NCI-H2107 (cell line): Measurements from ENCODE around the gene IL31.

ENCODE experiments used
- DNase-seq: peaks from one replicate; lab custom pipeline; 2025; lab: John Stamatoyannopoulos, UW

IL31 gene

DNA sequence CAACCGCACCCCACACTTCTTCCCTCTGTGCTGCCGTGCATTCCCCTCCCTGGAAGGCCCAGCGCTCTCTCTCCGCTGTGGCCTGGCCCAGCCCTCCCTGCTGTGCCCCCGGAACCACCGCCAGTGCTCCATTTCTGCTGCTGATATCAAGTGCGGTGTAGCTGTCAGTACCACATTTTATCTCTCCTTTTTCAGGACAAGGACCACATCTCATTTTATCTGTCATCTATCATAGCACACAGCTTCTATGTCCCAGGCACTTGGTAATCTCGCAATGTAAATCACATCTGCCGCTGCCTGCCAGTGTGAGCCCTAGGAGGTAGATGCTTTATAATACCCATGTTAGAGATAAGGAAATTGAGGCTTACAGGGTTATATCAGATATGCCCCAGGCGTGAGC is 18.3 kb downstream of the IL31 start:
- DNase-seq = no peak

DNA sequence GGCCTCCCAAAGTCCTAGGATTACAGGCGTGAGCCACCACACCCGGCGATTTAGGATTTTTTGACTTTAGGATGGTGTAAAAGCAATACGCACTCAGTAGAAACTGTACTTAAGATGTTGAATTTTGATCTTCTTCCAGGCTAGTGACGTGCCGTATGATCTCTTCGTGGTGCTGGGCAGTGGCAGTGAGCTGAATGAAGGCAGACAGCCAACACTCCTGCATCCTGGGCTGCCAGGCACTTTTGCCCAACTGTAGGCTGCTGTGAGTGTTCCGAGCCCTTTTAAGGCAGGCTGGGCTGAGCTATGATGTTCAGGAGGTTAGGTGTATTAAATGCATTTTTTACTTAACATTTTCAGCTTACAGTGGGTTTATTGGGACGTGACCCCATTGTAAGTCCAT is 21.3 kb downstream of the IL31 start:
- no peak for DNase-seq

DNA sequence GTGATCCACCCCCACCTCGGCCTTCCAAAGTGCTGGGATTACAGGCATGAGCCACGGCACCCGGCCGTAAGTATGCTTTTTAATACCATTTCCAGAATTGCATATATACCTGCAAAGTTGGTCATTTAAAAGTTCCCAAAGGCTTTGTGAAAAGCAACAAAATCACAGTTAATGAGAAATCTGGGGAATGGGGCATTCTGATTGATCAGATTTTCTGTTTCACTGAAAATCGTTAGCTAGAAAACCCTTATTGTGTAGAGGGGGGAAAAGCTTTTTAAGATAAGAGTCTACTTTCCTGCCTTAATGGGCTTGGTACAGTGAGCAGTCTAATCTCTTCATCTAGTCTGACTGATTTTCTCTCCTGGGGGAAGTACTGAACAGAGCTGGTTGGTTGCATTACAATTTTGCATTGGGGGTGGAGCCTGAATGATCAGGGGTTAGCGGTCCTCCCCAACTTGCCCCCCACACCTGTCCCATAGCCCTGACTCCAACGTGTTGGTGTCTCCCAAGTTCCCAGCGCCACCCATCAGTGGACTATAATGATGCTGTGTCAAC is 23.8 kb downstream of the IL31 start:
- no peak for DNase-seq

GRCh38 chr12:122148657-122149056 is 25.4 kb downstream of the IL31 start:
- DNase-seq = no peak

DNA sequence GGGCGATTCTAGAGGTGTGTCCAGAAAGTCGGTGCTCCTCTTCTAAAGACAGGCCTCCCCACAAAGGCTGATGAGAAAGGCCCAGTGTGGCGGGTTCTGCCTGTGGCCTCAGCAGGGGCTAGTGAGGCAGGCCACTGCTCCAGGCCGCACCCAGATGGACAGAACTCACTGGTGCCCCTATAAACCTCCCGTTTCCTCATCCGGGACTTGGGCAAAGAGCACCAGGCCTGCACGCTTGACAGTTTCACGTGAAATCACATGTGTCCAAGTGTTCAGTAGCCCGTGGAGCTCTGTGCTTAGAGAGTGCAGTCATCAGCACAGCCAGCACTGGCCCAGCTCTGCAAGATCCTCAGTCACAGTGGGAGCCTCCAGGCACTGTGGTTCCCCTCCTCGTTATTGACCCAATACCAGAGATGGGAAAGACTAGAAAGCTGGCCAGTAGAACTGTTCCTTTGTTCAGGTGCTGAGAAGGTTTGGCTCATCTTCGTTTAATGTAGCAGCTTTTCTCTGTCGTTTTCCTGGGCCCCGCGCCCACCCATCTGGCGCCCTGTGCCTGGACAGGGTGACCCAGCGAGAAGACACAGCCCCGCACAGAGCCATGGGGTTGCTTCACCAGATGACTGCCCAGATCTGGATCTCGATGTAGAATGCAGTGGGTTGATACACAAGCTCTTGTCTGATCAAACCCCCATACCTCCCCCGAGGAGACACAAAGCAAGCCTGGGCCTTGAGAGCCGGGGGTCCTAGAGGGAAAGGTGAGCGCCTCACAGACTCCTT is 26.3 kb downstream of the IL31 start:
- no peak for DNase-seq

GRCh38 chr12:122145505-122146330 is 28.3 kb downstream of the IL31 start:
- DNase-seq = no peak

DNA sequence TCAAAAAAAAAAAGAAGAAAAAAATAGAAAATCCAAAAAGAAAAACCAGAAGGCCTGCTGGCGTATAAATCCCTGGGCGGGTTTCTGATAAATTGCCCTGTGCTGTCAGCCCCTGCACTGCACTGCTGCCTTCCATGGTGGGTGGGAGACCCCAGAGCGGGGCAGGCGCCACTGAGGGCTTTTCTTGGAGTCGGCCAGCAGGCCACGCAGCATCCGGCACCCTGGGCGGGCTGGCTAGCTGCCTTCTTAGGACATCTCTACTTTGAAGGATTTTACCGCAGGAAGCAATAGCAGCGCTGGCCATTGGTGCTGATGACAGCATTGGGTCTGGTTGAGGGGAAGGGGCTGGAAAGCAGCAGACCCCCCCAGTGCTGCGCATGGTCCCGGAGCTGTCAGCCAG is 29.1 kb downstream of the IL31 start:
- no peak for DNase-seq

GRCh38 chr12:122142857-122143256 is 31.2 kb downstream of the IL31 start:
- no peak for DNase-seq

DNA sequence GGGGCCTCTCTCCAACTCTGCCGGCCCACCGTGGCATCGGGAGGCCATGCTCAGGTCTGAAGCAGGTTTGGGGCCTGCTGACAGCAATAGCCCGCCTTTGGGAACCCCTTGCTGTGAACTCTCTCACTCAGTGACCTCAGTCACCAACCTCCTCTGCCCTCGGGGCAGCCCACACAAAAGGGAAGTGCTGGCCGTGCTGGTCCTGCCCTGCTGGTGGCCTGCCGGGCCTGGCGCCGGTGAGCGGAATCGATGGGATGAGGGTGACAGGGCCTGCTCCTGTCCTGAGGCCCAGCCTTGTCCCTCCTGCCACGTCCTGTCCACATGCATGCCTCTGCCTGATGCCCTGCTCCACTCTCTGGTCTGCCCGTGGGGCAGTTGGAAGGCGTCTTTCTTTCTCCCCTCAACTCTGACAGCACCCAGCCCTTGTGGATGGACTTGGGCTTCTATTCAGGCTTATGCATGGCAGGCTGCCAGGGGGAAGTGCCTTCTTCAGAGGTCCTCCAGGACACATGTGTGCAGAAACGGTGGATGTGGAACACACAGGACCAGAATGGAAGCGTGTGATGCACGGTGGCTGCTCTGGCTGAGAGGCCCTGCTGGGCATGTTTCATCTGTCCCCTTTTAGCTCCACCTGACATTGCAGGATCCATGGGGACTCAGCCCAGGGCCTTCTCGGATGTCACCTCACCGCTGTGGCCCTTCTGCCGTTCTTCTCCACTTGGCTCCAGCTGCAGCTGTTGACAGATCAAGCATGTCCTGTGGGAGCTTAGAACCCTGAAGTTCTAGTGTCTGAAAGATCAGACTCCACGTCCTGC is 31.9 kb downstream of the IL31 start:
- no peak for DNase-seq

DNA sequence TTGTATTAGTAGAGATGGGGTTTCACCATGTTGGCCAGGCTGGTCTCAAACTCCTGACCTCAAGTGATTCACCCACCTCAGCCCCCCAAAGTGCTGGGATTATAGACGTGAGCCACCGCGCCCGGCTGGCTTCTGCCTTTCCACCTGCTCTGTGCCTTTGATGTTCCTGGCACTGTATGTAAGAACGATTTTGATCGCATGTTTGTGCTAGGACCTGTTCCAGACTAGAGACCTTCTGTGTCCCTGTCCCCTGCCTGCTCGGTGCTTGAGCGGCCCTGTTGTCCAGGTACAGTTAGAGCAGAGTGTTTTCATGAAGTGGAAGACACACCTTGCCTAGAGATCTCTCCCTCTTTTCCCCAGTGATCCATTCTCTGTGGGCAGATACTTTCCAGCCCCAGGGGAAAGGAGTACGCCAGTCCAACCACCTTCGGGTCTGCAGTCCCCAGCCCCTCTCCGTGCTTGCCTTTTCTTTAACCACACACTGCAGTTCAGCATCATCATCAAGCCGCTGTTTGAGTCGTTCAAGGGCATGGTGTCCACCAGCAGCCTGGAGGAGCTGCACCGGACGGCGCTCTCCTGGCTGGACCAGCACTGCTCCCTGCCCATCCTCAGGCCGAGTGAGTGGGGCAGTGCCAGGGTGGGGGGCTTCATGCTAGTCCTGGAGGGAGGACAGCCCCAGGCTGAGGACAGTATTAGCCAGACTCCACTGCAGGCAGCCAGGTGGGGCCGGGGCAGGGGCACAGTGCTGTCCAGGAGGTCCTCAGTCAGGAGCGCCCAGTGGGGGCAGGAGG is 33.4 kb downstream of the IL31 start:
- no peak for DNase-seq

- no peak for DNase-seq
Measured at GRCh38 chr12:122139941-122140340, 34.1 kb downstream of the IL31 start.

DNA sequence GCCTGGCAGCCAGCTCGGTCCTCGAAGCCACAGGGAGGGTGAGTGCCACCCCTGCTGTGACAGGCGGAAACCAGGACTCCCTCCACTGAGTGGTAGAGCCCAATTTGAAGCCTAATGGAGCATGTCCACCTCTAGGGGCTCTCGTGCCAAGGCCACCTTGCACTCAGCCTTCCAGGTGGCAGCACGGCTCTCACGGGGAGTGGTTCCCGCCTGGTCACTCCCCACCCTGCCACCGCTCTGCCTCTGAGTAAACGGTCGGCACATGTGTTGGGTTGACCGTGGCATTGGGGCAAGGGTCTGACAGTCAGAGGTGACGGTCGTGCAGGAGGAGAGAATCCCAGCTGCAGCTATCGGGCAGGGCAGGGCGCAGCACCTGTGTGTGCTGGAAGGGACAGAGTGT is 34.8 kb downstream of the IL31 start:
- no peak for DNase-seq

- no peak for DNase-seq
Measured at GRCh38 chr12:122138616-122139015, 35.4 kb downstream of the IL31 start.

GRCh38 chr12:122138181-122138580 is 35.8 kb downstream of the IL31 start:
- DNase-seq = no peak

DNA sequence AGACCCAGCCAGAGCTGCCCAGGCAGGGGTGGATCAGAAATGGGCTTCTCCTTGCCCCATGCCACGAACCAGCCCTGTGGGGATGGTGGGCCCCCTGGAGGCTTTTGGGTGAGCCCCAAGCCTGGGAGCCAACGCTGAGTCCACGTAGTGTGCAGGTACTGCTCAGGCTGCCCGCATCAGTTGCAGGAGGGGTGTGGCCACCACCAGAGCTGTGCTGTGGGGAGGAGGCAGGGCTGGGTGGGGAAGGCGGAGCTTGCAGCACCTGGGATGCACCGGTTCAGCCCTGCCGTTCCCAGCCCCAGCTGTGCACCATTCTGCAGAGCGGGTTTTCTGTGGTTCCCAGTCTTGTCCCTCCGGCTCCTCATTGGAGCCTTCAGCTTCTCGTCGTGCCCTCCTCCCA is 36.3 kb downstream of the IL31 start:
- peak; percentile 87 for DNase-seq

GRCh38 chr12:122137229-122137628 is 36.8 kb downstream of the IL31 start:
- peak; percentile 53 for DNase-seq

DNA sequence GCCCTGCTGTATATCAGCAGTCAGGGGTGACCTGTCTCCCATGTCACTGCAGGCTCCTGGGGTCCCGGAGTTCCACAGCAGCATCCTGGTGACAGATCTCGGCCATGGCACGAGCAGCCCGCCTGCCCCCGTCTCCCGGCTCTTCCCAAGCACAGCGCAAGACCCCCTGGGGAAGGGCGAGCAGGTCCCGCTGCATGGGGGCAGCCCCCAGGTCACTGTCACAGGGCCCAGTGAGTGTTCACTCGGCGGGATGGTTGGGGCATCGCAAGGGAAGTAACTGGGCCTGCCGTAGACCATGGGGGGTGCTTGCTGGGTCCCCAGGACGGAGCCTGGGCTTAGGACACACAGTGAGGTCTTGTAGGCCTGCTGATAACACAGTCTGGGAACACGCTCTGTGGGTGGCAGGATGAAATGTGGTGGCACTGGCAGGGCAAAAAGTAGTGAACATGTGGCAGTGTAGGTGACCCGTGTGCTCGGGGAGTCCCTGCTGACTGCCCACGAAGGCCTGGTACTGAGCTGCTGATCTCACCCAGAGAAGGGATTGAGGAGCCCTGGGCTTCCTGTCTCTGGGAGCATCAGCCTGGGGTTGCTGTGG is 38.5 kb downstream of the IL31 start:
- no peak for DNase-seq

DNA sequence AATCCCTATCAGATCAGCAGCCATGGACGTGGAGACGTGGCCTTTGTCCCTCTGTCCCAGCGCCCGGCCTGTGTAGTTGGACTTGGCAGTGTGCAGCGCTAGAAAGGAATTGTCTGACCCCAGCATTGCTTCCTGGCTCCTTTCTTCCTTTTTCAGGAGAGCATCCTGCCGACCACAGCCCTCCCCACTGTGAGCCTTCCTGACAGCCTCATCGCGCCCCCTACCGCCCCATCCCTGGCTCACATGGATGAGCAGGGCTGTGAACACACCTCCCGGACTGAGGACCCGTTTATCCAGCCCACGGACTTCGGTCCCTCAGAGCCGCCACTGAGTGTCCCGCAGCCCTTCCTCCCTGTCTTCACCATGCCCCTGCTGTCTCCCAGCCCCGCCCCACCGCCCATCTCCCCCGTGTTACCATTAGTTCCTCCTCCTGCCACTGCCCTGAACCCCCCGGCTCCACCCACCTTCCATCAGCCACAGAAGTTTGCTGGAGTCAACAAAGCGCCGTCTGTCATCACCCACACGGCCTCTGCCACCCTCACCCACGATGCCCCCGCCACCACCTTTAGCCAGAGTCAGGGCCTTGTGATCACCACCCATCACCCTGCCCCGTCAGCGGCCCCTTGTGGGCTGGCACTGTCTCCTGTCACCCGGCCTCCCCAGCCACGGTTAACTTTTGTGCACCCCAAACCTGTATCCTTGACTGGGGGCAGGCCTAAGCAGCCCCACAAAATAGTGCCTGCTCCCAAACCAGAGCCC is 40.6 kb downstream of the IL31 start:
- no peak for DNase-seq

GRCh38 chr12:122130150-122130549 is 43.9 kb downstream of the IL31 start:
- DNase-seq = no peak

GRCh38 chr12:122129131-122129530 is 44.9 kb downstream of the IL31 start:
- no peak for DNase-seq
